ENCODE data around the gene PUM2.
"Not testable (repeated sequence)": the region's sequence is repeated elsewhere in the genome, so short reads cannot be mapped to it uniquely, and the experiment has no call there.

Gene PUM2

DNA sequence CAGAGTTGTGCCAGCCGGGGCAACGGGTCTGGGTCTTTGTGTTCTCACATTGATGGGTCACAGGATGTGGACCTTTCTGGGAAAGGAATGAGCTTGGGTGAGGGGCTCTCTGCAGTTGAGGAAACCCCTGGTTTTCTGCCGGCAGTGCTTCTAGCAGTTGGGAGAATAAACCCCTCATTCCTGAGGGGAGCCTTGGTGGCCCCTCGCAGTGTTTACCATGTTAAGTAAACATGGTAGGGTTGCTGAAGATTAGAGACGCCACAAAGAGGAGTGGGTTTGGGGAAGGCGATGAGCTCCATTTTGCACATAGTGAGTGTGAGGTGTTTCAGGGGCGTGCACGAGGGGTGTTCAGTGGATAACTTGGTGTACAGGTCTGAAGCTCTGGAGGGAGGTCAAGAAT is 27.7 kb upstream of the PUM2 start:
- H4K91ac ChIP-seq (ENCODE audit: low read length), result no peak overlapping the region
- no peak for DNase-seq
- no peak overlapping the region for H2BK12ac ChIP-seq (ENCODE audit: low read length in 2 of 2)
- H2BK15ac ChIP-seq (ENCODE audit: low read depth, poor library complexity, severe bottlenecking), result no peak overlapping the region
- H4K8ac ChIP-seq (ENCODE audit: low read length), result no peak overlapping the region
- WGBS, result 83% methylated on average over 8 of the region's 8 CpGs
- no peaks in the 10 kb centered on the region for H3K36me3 ChIP-seq (ENCODE audit: control insufficient read depth in 1 of 2, insufficient read depth in 2 of 2, low read depth in 1 of 2, low read length in 2 of 2)
- no peaks in the 10 kb centered on the region for H3K9me3 ChIP-seq (ENCODE audit: control insufficient read depth, low read length)
- no peaks in the 10 kb centered on the region for H3K27me3 ChIP-seq (ENCODE audit: control insufficient read depth in 1 of 2, insufficient read depth in 1 of 2, low read length in 2 of 2)
- H3K4ac ChIP-seq (ENCODE audit: low read depth in 1 of 2, low read length in 2 of 2), result no peak overlapping the region
- H3K27ac ChIP-seq (ENCODE audit: low read length, poor library complexity, severe bottlenecking), result no peak overlapping the region
- peak overlapping the region; percentile 22 for H2AK5ac ChIP-seq (ENCODE audit: low read length, severe bottlenecking)
- H3K4me3 ChIP-seq (ENCODE audit: insufficient read depth in 1 of 2, low read depth in 1 of 2, low read length in 2 of 2), result no peak overlapping the region
- no peak overlapping the region for H3K4me2 ChIP-seq (ENCODE audit: low read length, poor library complexity, severe bottlenecking)
- no peak overlapping the region for H3K9ac ChIP-seq (ENCODE audit: low read length)
- H3K18ac ChIP-seq (ENCODE audit: low read depth in 1 of 2, low read length in 2 of 2), result no peak overlapping the region
- H2AFZ ChIP-seq (ENCODE audit: low read depth, low read length), result no peak overlapping the region
- no peak overlapping the region for H2BK5ac ChIP-seq (ENCODE audit: low read depth, low read length, poor library complexity, severe bottlenecking)
- no peak overlapping the region for H2BK120ac ChIP-seq (ENCODE audit: low read depth, low read length)
- H3K14ac ChIP-seq (ENCODE audit: low read length in 2 of 2), result no peak overlapping the region
- H3K4me1 ChIP-seq (ENCODE audit: control insufficient read depth, insufficient read depth, low read depth, low read length), result peaks cover 8% of the 10 kb centered on the region
- H3K23ac ChIP-seq (ENCODE audit: low read length in 2 of 2), result no peak overlapping the region
- no peaks in the 10 kb centered on the region for H3K79me1 ChIP-seq (replicated peaks; ENCODE audit: low read length, poor library complexity, severe bottlenecking)

DNA sequence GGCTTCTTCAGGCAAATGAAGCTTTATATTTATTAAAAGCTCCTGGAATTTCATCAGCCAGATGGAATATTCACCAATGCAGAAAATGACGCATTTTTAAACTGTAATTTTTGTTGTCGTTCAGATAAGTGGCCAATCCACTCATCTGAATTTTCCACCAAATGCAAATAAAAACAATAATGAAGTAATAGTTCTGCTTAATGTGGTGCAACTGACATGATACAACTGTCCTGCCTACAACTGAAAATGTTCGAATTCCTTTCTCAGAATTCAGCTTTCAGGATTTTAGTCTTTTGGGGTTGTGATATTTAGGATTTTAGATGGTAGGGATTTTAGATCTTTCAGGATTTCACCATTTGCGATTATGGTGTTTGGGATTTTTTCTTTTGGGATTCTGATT is 27.1 kb upstream of the PUM2 start:
- Histone ChIP-seq H4K91ac (ENCODE audit: low read length) (no peak overlapping the region), H2AK5ac (ENCODE audit: low read length, severe bottlenecking) (no peak overlapping the region), H2BK120ac (ENCODE audit: low read depth, low read length) (no peak overlapping the region), H3K4ac (ENCODE audit: low read depth in 1 of 2, low read length in 2 of 2) (no peak overlapping the region), H3K14ac (ENCODE audit: low read length in 2 of 2) (no peak overlapping the region), H3K9me3 (ENCODE audit: control insufficient read depth, low read length) (no peaks in the 10 kb centered on the region), H3K4me2 (ENCODE audit: low read length, poor library complexity, severe bottlenecking) (no peak overlapping the region), H3K23ac (ENCODE audit: low read length in 2 of 2) (no peak overlapping the region), H2BK5ac (ENCODE audit: low read depth, low read length, poor library complexity, severe bottlenecking) (no peak overlapping the region), H3K27me3 (ENCODE audit: control insufficient read depth in 1 of 2, insufficient read depth in 1 of 2, low read length in 2 of 2) (no peaks in the 10 kb centered on the region), H3K4me1 (ENCODE audit: control insufficient read depth, insufficient read depth, low read depth, low read length) (peaks cover 8% of the 10 kb centered on the region), H3K18ac (ENCODE audit: low read depth in 1 of 2, low read length in 2 of 2) (no peak overlapping the region), H3K36me3 (ENCODE audit: control insufficient read depth in 1 of 2, insufficient read depth in 2 of 2, low read depth in 1 of 2, low read length in 2 of 2) (no peaks in the 10 kb centered on the region), H4K8ac (ENCODE audit: low read length) (no peak overlapping the region), H3K27ac (ENCODE audit: low read length, poor library complexity, severe bottlenecking) (no peak overlapping the region), H2BK15ac (ENCODE audit: low read depth, poor library complexity, severe bottlenecking) (no peak overlapping the region), H2AFZ (ENCODE audit: low read depth, low read length) (no peak overlapping the region), H3K4me3 (ENCODE audit: insufficient read depth in 1 of 2, low read depth in 1 of 2, low read length in 2 of 2) (no peak overlapping the region), H3K79me1 (replicated peaks; ENCODE audit: low read length, poor library complexity, severe bottlenecking) (no peaks in the 10 kb centered on the region), H2BK12ac (ENCODE audit: low read length in 2 of 2) (no peak overlapping the region), H3K9ac (ENCODE audit: low read length) (no peak overlapping the region)
- no peak for DNase-seq
- 90% methylated on average over 4 of the region's 4 CpGs for WGBS

DNA sequence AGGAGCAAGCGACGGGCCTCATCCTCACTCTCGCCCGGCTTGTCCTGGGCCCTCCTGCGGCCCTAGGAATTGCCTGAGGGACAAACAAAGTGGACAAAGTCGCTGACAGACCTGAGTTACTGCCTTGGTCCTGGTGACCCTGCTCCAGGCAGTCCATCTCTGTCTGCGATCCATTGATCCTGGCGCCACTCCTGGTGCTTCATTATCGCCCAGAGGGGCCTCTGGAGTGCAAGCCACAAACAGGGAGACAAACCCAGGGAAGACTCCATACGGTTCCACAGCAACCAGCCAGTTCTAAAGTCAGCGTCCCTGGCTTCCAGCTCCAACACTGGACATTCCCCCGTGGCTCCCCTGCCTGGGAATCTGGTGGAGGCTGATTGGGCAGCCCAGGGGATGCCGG is 24.3 kb upstream of the PUM2 start:
- H3K18ac ChIP-seq (ENCODE audit: low read depth in 1 of 2, low read length in 2 of 2); H4K8ac ChIP-seq (ENCODE audit: low read length); H2AFZ ChIP-seq (ENCODE audit: low read depth, low read length); H3K9ac ChIP-seq (ENCODE audit: low read length); H3K36me3 ChIP-seq (ENCODE audit: control insufficient read depth in 1 of 2, insufficient read depth in 2 of 2, low read depth in 1 of 2, low read length in 2 of 2); H3K23ac ChIP-seq (ENCODE audit: low read length in 2 of 2); DNase-seq; H3K4ac ChIP-seq (ENCODE audit: low read depth in 1 of 2, low read length in 2 of 2); H3K9me3 ChIP-seq (ENCODE audit: control insufficient read depth, low read length); H2AK5ac ChIP-seq (ENCODE audit: low read length, severe bottlenecking); H2BK12ac ChIP-seq (ENCODE audit: low read length in 2 of 2); H4K91ac ChIP-seq (ENCODE audit: low read length); H2BK5ac ChIP-seq (ENCODE audit: low read depth, low read length, poor library complexity, severe bottlenecking); H3K27ac ChIP-seq (ENCODE audit: low read length, poor library complexity, severe bottlenecking); H3K4me2 ChIP-seq (ENCODE audit: low read length, poor library complexity, severe bottlenecking); H3K14ac ChIP-seq (ENCODE audit: low read length in 2 of 2); H3K4me3 ChIP-seq (ENCODE audit: insufficient read depth in 1 of 2, low read depth in 1 of 2, low read length in 2 of 2); H3K27me3 ChIP-seq (ENCODE audit: control insufficient read depth in 1 of 2, insufficient read depth in 1 of 2, low read length in 2 of 2); H2BK120ac ChIP-seq (ENCODE audit: low read depth, low read length); H2BK15ac ChIP-seq (ENCODE audit: low read depth, poor library complexity, severe bottlenecking); H3K4me1 ChIP-seq (ENCODE audit: control insufficient read depth, insufficient read depth, low read depth, low read length); H3K79me1 ChIP-seq (replicated peaks; ENCODE audit: low read length, poor library complexity, severe bottlenecking): not testable (repeated sequence)
- WGBS, result 88% methylated on average over 13 of the region's 13 CpGs

DNA sequence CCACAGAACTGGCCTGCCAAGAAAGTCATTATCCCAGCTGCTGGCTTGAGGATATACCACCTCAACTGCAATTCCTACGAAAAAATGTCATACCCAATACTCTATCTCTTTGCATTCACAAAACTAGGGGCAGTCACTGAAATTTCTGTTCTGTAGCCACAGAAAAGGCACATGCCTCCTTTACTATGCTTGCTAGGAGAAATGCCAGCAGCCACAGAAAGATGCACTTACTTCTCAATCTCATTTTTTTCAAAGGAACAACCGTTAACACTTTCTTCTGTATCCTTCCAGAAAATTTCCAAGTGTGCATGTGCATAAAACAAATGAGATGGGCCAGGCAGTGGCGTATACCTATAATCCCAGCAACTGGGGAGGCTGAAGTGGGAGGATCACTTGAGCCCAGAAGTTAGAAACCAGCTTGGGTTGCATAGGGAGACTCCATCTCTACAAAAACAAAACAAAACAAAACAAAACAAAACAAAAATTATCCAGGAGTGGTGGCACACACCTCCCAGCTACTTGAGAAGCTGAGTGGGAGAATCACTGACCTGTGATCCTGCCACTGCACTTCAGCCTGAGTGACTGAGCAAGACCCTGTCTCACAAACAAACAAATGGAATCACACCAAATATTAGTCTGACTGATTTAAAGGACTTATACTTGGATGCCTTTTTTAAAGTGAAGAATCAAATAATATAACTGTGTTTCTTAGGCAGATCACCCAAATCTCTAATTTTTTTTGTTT is 22.4 kb upstream of the PUM2 start:
- H2BK5ac ChIP-seq (ENCODE audit: low read depth, low read length, poor library complexity, severe bottlenecking), result no peak overlapping the region
- H2BK120ac ChIP-seq (ENCODE audit: low read depth, low read length), result no peak overlapping the region

More for the DNA sequence above, 22.4 kb upstream of the PUM2 start:
- H3K23ac ChIP-seq (ENCODE audit: low read length in 2 of 2), result no peak overlapping the region
- H3K27me3 ChIP-seq (ENCODE audit: control insufficient read depth in 1 of 2, insufficient read depth in 1 of 2, low read length in 2 of 2), result no peaks in the 10 kb centered on the region
- H3K36me3 ChIP-seq (ENCODE audit: control insufficient read depth in 1 of 2, insufficient read depth in 2 of 2, low read depth in 1 of 2, low read length in 2 of 2), result no peaks in the 10 kb centered on the region
- no peak overlapping the region for H2BK12ac ChIP-seq (ENCODE audit: low read length in 2 of 2)
- DNase-seq, result no peak
- no peak overlapping the region for H3K9ac ChIP-seq (ENCODE audit: low read length)
- H2BK15ac ChIP-seq (ENCODE audit: low read depth, poor library complexity, severe bottlenecking), result no peak overlapping the region
- no peak overlapping the region for H4K8ac ChIP-seq (ENCODE audit: low read length)
- no peak overlapping the region for H3K4ac ChIP-seq (ENCODE audit: low read depth in 1 of 2, low read length in 2 of 2)
- H3K4me3 ChIP-seq (ENCODE audit: insufficient read depth in 1 of 2, low read depth in 1 of 2, low read length in 2 of 2), result no peak overlapping the region
- WGBS, result 95% methylated on average over 1 of the region's 3 CpGs
- no peaks in the 10 kb centered on the region for H3K4me1 ChIP-seq (ENCODE audit: control insufficient read depth, insufficient read depth, low read depth, low read length)
- H3K27ac ChIP-seq (ENCODE audit: low read length, poor library complexity, severe bottlenecking), result no peak overlapping the region
- H2AK5ac ChIP-seq (ENCODE audit: low read length, severe bottlenecking), result no peak overlapping the region
- no peak overlapping the region for H3K18ac ChIP-seq (ENCODE audit: low read depth in 1 of 2, low read length in 2 of 2)
- no peaks in the 10 kb centered on the region for H3K79me1 ChIP-seq (replicated peaks; ENCODE audit: low read length, poor library complexity, severe bottlenecking)
- H2AFZ ChIP-seq (ENCODE audit: low read depth, low read length), result no peak overlapping the region
- no peak overlapping the region for H3K14ac ChIP-seq (ENCODE audit: low read length in 2 of 2)
- H3K9me3 ChIP-seq (ENCODE audit: control insufficient read depth, low read length), result no peaks in the 10 kb centered on the region
- no peak overlapping the region for H3K4me2 ChIP-seq (ENCODE audit: low read length, poor library complexity, severe bottlenecking)
- no peak overlapping the region for H4K91ac ChIP-seq (ENCODE audit: low read length)
